ENCODE data around the gene SAMD4A. TPM values are rescaled to one million over a fixed set of nuclear protein-coding genes. Genes with fewer than 3 reads are reported as not detected.

SAMD4A gene
- total RNA-seq, 1 experiment from 2014 or later: 9.6 TPM

- Histone ChIP-seq H3K4me2 (ENCODE audit: insufficient read depth, insufficient read length, low read length) (no peak overlapping the region), H3K79me2 (ENCODE audit: insufficient read depth, low read length) (no peaks in the 10 kb centered on the region), H4K8ac (replicated peaks; ENCODE audit: insufficient read length, low read depth, low read length) (no peak overlapping the region), H4K91ac (ENCODE audit: insufficient read length, low read depth, low read length) (no peak overlapping the region), H3T11ph (ENCODE audit: low read length) (no peak overlapping the region), H2BK15ac (ENCODE audit: low read depth, low read length) (no peak overlapping the region), H2BK5ac (ENCODE audit: insufficient read length, low read length) (no peak overlapping the region), H2BK120ac (ENCODE audit: low read depth, low read length, poor library complexity, severe bottlenecking) (no peak overlapping the region), H3K23me2 (ENCODE audit: insufficient read length, low read depth, low read length, poor library complexity, severe bottlenecking) (no peaks in the 10 kb centered on the region), H3K56ac (ENCODE audit: insufficient read length, low read depth, low read length) (no peak overlapping the region), H3K27ac (ENCODE audit: insufficient read length, low read depth, low read length) (no peak overlapping the region), H2AK5ac (ENCODE audit: insufficient read length, low read length) (no peak overlapping the region), H3K14ac (ENCODE audit: insufficient read depth, low read length) (no peak overlapping the region), H2BK12ac (ENCODE audit: insufficient read length, low read depth, low read length) (no peak overlapping the region), H3K9ac (ENCODE audit: extremely low read depth, insufficient read length, low read length) (no peak overlapping the region), H3K4ac (ENCODE audit: low read depth, low read length) (no peak overlapping the region), H3K23ac (ENCODE audit: insufficient read length, low read depth, low read length) (no peak overlapping the region), H4K5ac (ENCODE audit: insufficient read length, low read depth, low read length) (no peak overlapping the region), H3K79me1 (ENCODE audit: insufficient read depth, low read depth, low read length, poor library complexity, severe bottlenecking) (no peaks in the 10 kb centered on the region), H3K18ac (ENCODE audit: insufficient read length, low read depth, low read length) (no peak overlapping the region), H4K20me1 (ENCODE audit: control insufficient read depth, insufficient read depth, insufficient read length) (no peaks in the 10 kb centered on the region), H3K9me3 (ENCODE audit: control insufficient read depth, low read depth, low read length) (no peaks in the 10 kb centered on the region), H2BK20ac (ENCODE audit: low read depth, low read length, poor library complexity, severe bottlenecking) (no peak overlapping the region), H3K4me1 (ENCODE audit: insufficient read depth, low read length) (peaks cover 9% of the 10 kb centered on the region; the same call in 1 of the 2 replicates), H2AFZ (ENCODE audit: low read length) (no peak overlapping the region), H3K27me3 (ENCODE audit: insufficient read depth, low read length) (no peaks in the 10 kb centered on the region)
- H3K4me1 Mint-ChIP-seq: peaks cover 18 to 19% of the 10 kb centered on the region in 2 experiments
- H3K4me3 Mint-ChIP-seq: no peak overlapping the region; a peak in 1 of 5 replicates
- WGBS (ENCODE audit: extremely low coverage, insufficient read length, low lambda C conversion rate): no CpG with 5 or more reads among the region's 15 CpGs
- no peaks in the 10 kb centered on the region for H3K36me3 Mint-ChIP-seq (ENCODE audit: insufficient read depth in 1 of 3, low read depth in 3 of 3)
- TF ChIP-seq, protein P1, sequence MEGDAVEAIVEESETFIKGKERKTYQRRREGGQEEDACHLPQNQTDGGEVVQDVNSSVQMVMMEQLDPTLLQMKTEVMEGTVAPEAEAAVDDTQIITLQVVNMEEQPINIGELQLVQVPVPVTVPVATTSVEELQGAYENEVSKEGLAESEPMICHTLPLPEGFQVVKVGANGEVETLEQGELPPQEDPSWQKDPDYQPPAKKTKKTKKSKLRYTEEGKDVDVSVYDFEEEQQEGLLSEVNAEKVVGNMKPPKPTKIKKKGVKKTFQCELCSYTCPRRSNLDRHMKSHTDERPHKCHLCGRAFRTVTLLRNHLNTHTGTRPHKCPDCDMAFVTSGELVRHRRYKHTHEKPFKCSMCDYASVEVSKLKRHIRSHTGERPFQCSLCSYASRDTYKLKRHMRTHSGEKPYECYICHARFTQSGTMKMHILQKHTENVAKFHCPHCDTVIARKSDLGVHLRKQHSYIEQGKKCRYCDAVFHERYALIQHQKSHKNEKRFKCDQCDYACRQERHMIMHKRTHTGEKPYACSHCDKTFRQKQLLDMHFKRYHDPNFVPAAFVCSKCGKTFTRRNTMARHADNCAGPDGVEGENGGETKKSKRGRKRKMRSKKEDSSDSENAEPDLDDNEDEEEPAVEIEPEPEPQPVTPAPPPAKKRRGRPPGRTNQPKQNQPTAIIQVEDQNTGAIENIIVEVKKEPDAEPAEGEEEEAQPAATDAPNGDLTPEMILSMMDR (conservative IDR thresholded peaks at IDR 0.05): no peak
- H3K27me3 Mint-ChIP-seq (ENCODE audit: low read depth): no peaks in the 10 kb centered on the region; the same call in 1 of the 2 replicates
- H3K27ac Mint-ChIP-seq: no peak overlapping the region
- H3K9me3 Mint-ChIP-seq: no peaks in the 10 kb centered on the region
- no peak for DNase-seq
Observed at GRCh38 chr14:54774824-54775223, 207.9 kb downstream of the SAMD4A start.
